Cerebellar nuclear complex (tissue), 1 donor: ENCODE measurements around the gene ARL3.
"Not testable (repeated sequence)": the region's sequence is repeated elsewhere in the genome, so short reads cannot be mapped to it uniquely, and the experiment has no call there.

ENCODE experiments used
- DNase-seq, 2 experiments: peaks; one replicate each; lab custom pipeline; 2025; lab: John Stamatoyannopoulos, UW

ARL3 gene

GRCh38 chr10:102735065-102735562, 20.9 kb upstream of the ARL3 start:
- no peak for DNase-seq

DNA sequence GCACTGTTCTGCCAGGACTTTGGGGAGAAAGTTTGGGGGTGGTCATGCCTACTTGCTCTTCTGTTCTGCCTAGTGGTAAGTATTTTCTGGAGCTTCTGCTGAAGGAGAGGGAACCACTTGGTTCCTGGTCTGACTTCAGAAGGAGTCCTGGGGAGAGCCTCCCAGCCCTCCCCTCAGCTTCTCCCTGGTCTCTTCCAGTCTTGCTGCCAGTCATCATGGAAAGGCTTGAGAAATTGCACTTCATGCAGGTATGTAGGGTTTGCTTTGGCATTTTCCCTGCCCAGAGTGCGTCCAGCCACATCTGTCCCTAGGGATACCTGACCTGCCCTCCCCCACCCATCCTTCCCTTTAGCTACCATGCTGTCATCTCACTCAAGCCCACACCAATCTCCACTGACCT, 18.5 kb upstream of the ARL3 start:
- no peak for DNase-seq

GRCh38 chr10:102731222-102731800, 17.1 kb upstream of the ARL3 start:
- no peak for DNase-seq

DNA sequence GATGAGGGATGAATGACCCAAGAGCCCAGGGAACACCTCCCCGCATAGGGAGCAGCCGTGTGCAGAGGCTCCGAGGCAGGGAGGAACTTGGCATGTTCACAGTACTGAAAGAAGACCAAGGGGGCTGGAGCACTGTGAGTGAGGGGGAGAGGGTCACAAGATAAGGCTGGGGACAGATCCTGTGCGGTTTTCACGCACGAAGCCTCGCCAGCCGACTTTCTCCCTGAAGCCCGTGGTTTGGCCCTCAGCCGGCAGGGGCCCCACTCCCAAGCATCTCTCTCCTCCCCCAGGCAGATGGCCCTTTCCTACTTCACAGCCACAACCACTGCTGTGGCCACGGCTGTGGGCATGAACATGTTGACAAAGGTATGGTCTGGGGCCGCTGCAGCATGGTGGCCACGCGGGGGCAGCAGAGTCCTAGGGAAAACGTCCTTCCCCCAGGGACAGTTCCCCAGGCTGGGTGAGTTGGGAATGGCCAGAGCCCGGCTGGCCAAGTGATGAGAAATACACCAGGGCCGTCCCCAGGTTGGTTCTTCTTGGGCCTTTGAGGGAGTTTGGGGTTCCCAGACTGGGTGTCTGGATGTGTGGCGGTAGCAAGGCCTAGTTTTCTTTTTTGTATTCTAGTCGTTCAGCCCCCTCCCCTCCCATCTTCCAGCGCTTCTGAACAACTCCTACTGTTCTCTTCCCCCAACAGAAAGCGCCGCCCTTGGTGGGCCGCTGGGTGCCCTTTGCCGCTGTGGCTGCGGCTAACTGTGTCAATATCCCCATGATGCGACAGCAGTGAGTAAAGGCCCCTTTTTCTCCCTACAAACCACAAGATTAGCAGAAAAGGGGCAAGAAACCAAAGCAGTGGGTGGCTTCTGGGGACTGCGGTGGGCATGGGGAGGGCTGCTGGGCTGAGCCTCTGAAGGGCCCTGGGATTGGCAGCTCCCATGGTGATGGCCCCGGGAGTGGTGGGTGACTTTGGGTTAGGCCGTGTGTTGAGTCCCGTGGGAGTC, 15.1 kb upstream of the ARL3 start:
- DNase-seq, result peak in 1 of 2 experiments; percentile 11

DNA sequence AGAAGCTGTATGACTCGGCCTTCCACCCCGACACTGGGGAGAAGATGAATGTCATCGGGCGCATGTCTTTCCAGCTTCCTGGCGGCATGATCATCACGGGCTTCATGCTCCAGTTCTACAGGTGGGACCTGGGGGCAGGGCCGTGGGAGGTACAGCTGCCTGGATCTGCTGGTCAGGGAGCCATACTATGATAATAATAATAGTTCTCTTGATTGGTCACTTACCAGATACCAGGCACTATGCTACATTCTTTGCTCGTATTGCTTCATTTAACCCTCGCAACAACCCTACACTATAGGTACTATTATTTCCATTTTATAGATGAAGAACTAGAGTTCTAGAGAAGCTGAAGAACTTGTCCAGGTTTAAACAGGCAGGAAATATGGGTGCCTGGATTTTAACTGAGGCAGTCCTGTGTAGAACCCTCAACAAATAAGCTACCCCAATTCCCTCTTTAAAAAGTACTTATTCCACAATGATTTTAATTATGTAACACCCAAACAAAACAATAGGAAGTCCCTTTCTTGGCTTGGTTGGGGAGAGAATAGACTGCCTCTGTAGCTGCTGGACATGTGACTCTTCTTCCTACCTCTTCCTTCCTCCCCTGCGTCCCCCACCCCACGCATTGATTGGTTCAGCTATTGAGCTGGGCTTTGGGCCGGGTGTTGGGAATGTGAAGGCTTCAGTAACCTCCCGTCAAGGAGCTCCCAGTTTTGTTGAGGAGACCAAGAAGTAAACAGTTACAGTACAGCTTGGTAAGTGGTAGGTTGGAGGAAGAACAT, 13.0 kb upstream of the ARL3 start:
- no peak for DNase-seq

DNA sequence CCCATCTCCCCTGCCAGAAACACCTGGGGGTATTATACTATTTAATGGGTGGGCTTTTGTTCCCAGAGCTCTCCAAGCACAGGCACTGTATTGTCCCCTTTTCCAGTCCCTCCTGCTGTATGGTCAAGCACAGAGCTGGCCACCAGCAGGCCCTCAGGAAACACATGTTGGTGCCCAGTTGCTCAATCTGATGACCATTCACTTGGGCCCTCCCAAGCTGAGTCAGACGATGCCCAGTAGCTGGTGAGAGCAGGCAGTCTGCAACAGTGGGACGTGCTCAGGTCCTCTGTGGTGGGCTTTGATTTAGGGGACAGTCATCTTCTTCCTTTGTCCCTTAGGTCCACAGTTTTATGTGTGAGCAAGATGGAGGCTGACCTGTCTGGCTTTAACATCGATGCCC, 12.1 kb upstream of the ARL3 start:
- DNase-seq, result no peak

DNA sequence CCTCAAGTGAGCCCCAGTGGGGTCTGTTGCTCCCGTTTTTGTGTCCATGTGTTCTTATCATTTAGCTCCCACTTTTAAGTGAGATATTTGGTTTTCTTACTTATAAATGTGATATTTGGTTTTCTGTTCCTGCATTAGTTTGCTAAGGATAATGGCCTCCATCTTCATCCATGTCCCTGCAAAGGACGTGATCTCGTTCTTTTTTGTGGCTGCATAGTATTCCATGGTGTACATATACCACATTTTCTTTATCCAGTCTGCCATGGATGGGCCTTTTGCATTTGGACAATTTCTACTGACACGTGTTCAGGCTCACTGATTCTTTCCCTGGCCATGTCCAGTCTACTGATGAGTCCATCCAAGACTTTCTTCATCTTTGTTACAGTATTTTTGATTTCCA, 9.8 kb upstream of the ARL3 start:
- DNase-seq, result no peak

DNA sequence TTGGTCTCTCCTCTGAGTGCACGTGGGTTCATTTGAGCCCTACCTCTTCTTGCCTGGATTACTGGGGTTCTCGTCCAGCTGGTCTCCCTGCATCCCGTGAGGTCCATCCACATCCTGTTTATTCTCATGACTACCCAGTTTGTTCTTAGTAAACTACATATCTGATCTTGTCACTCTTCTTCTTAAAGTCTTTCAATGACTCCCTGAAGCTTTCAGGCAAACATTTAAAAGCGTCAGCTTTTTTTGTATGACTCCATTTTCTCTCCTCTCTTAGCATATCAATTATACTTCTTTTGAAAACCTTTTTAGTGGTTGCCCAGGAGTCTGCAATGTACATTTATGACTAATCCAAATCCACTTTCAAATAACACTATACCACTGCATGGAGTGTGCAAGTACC, 7.8 kb upstream of the ARL3 start:
- DNase-seq, result no peak

GRCh38 chr10:102720775-102721301, 6.6 kb upstream of the ARL3 start:
- no peak for DNase-seq

- DNase-seq, result no peak
These were observed 6.1 kb upstream of the ARL3 start for GRCh38 chr10:102720337-102720736.

DNA sequence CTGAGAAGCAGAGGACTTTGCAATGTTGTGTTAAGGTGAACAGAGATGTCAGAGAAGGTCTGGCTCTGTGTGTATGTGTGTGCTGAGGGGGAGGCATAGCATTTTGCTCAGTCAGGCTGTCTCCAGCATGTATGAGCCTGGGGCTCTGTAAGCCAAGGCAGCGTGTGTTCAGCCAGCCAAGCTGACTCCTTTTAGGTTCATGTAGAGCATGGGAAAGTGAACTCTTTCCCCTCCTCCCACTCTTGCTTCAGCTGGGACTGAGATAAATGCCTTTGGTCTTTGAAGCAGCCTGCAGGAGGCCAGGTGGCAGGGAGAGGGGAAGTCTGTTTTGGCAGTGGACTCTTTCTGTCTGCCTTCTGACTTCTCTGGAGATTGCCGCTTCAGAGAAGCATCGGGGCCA, 4.0 kb upstream of the ARL3 start:
- DNase-seq, result no peak

GRCh38 chr10:102716900-102717565, 2.8 kb upstream of the ARL3 start:
- not testable (repeated sequence) for DNase-seq

- DNase-seq, result no peak
These were observed 1.7 kb upstream of the ARL3 start for GRCh38 chr10:102715880-102716279.

GRCh38 chr10:102714621-102715455, 641 bp upstream of the ARL3 start, which contains the start of gene SFXN2:
Gene SFXN2 (plus strand): TSS chr10:102714636. CDS start chr10:102726637, 12,001 bp downstream.
- DNase-seq, result no peak

- no peak for DNase-seq
These were observed 721 bp downstream of the ARL3 start for GRCh38 chr10:102713539-102713813.

DNA sequence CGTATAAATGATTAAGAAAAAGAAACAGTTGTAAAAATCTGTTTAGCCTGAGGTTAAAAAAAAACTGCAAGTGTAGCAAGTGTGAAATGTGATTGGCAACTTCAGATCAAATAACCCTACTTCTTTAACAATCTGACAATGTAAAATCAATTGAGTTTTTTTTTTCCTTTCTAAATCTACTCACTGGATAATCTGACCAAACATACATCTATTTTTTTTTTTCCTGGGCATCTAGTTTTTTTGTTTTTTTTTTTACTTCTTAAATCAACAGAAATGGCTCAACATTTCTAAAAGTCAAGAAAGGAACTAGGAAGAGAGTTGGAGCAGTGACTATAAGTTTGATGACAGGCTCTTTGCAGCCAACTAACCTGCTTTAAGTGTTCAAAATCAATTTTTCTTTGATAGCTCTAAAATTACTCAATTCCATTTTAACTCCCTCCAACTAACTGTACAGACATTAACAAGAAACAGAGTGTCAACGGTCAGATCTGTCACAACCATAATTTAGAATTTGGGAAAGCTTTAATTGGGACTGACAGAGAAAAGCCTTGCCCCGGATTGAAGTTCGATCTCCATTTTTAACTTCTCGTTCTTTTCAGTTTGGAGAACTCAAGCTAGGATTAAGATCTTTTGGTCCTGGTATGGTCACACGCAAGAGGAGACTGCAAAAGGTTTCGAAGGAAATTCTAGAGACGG, 1.2 kb downstream of the ARL3 start:
- no peak for DNase-seq

- no peak for DNase-seq
These were observed 2.1 kb downstream of the ARL3 start for GRCh38 chr10:102712089-102712488.

DNA sequence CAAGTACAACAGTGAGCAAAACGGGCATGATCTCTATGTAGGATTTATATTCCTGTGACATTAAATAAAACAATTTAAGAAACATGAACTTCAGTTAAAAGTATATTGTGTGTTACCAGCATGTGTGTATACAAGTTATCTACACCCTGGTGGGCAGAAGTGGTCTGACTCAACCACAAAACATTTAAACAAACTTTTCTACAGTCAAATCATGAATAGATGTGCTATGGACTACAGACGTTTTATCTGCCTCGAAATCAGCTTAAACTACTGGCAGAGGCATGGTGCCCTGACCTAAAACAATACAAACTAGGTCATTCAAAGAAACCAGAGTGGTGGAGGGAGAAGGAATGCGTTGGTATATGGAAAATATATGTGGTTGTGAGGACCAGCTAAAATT, 3.6 kb downstream of the ARL3 start:
- no peak for DNase-seq

GRCh38 chr10:102705531-102705930, 8.7 kb downstream of the ARL3 start:
- DNase-seq, result no peak

DNA sequence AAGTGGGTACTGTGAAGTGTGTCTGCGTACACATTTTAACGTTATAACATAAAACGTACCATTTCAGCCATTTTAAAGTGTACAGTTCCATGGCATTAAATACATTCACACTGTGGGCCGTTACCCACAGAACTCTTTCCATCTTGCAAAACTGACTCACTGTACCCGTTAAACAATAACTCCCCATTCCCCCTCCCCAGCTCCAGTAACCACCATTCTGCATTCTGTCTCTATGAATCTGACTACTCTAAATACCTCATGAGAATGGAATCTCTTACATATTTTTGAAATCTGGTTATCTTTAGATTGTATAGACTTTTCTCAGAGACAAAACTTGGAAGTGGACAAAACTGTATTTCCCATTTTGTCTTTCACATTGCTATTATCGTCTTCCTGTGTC, 9.3 kb downstream of the ARL3 start:
- no peak for DNase-seq
